Ascending aorta (tissue), 2 donors: ENCODE measurements around the gene MORN5. TPM values are rescaled to one million over a fixed set of nuclear protein-coding genes. Genes with fewer than 3 reads are reported as not detected.

ENCODE experiments used
- DNase-seq, 2 donors: peaks; one replicate each; pipeline ENCODE4 v3.0.0-alpha.2; 2019; ENCODE audit warnings: low spot score in 2 of 2
- H3K27ac ChIP-seq, 2 donors: fragments of 200-600 bp; sonication (generic); one replicate each; pipeline ENCODE4 v1.5.1; 2016 to 2017; ENCODE audit warnings: mild to moderate bottlenecking in 1 of 2
- H3K27me3 ChIP-seq: fragments of 200-600 bp; sonication (generic); one replicate; pipeline ENCODE4 v1.5.1; 2017
- H3K36me3 ChIP-seq, 2 donors: fragments of 200-600 bp; sonication (generic); one replicate each; pipeline ENCODE4 v1.5.1; 2016
- H3K4me1 ChIP-seq, 2 donors: fragments of 200-600 bp; sonication (generic); one replicate each; pipeline ENCODE4 v1.5.1; 2016 to 2017; ENCODE audit warnings: mild to moderate bottlenecking in 1 of 2
- H3K4me3 ChIP-seq, 2 donors: fragments of 200-600 bp; sonication (generic); one replicate each; pipeline ENCODE4 v1.5.1; 2016 to 2017; ENCODE audit warnings: mild to moderate bottlenecking in 1 of 2
- H3K9me3 ChIP-seq, 2 donors: fragments of 200-600 bp; sonication (generic); one replicate each; pipeline ENCODE4 v1.5.1; 2016
- intact Hi-C: fragments of 100-400 bp; cut with DNase I; formaldehyde crosslinking; loops from one replicate; pipeline ENCODE4 v1.15.1; 2023
- total RNA-seq: library from RNA; depleted of rRNA; stranded (reverse); fragments of >200 nt; gene quantifications from one replicate; pipeline ENCODE4 v1.1.0, GENCODE V29; 2016
- TF ChIP-seq, protein P1 (sequence below), 3 experiments: fragments of 200-600 bp in 2 of 3; fragments of 450-650 bp in 1 of 3; sonication (generic) in 2 of 3; IDR thresholded peaks; one replicate each; pipeline ENCODE4 v1.5.1; 2016 to 2019; ENCODE audit warnings: antibody characterized with exemption in 3 of 3, mild to moderate bottlenecking in 1 of 3, moderate library complexity in 1 of 3

The MORN5 gene
- total RNA-seq, 1 donor from 2014 or later: not detected

- Histone ChIP-seq H3K4me1 (no peaks in the 10 kb centered on the region), H3K27ac (no peak overlapping the region), H3K27me3 (no peaks in the 10 kb centered on the region), H3K36me3 (no peaks in the 10 kb centered on the region), H3K4me3 (no peak overlapping the region), H3K9me3 (no peaks in the 10 kb centered on the region)
- intact Hi-C loops: no loop called here
- no peak for DNase-seq
- TF ChIP-seq, protein P1, sequence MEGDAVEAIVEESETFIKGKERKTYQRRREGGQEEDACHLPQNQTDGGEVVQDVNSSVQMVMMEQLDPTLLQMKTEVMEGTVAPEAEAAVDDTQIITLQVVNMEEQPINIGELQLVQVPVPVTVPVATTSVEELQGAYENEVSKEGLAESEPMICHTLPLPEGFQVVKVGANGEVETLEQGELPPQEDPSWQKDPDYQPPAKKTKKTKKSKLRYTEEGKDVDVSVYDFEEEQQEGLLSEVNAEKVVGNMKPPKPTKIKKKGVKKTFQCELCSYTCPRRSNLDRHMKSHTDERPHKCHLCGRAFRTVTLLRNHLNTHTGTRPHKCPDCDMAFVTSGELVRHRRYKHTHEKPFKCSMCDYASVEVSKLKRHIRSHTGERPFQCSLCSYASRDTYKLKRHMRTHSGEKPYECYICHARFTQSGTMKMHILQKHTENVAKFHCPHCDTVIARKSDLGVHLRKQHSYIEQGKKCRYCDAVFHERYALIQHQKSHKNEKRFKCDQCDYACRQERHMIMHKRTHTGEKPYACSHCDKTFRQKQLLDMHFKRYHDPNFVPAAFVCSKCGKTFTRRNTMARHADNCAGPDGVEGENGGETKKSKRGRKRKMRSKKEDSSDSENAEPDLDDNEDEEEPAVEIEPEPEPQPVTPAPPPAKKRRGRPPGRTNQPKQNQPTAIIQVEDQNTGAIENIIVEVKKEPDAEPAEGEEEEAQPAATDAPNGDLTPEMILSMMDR (IDR thresholded peaks at IDR 0.05): no peak
These were observed 20.0 kb downstream of the MORN5 start for GRCh38 chr9:122179690-122180074.

- no peak for DNase-seq
- H3K4me3 ChIP-seq: no peak overlapping the region
- intact Hi-C loops: no loop called here
- no peak overlapping the region for H3K27ac ChIP-seq
- H3K36me3 ChIP-seq: no peaks in the 10 kb centered on the region
- no peaks in the 10 kb centered on the region for H3K9me3 ChIP-seq
- TF ChIP-seq, protein P1 (IDR thresholded peaks at IDR 0.05): no peak
- no peaks in the 10 kb centered on the region for H3K27me3 ChIP-seq
- no peaks in the 10 kb centered on the region for H3K4me1 ChIP-seq
These were observed 20.9 kb downstream of the MORN5 start for GRCh38 chr9:122180633-122181032.

- H3K4me1 ChIP-seq: no peaks in the 10 kb centered on the region
- no peaks in the 10 kb centered on the region for H3K27me3 ChIP-seq
- TF ChIP-seq, protein P1 (IDR thresholded peaks at IDR 0.05): no peak
- no peak overlapping the region for H3K4me3 ChIP-seq
- DNase-seq: no peak
- no peaks in the 10 kb centered on the region for H3K9me3 ChIP-seq
- H3K27ac ChIP-seq: no peak overlapping the region
- H3K36me3 ChIP-seq: no peaks in the 10 kb centered on the region
- intact Hi-C loops: no loop called here
These were observed 23.8 kb downstream of the MORN5 start for GRCh38 chr9:122183501-122183900.

GRCh38 chr9:122184551-122184950 is 24.8 kb downstream of the MORN5 start:
- intact Hi-C loops: no loop called here
- no peak overlapping the region for H3K4me3 ChIP-seq
- H3K4me1 ChIP-seq: no peaks in the 10 kb centered on the region
- H3K36me3 ChIP-seq: no peaks in the 10 kb centered on the region
- H3K27me3 ChIP-seq: no peaks in the 10 kb centered on the region
- no peak for DNase-seq
- no peaks in the 10 kb centered on the region for H3K9me3 ChIP-seq
- no peak overlapping the region for H3K27ac ChIP-seq
- TF ChIP-seq, protein P1 (IDR thresholded peaks at IDR 0.05): no peak

DNA sequence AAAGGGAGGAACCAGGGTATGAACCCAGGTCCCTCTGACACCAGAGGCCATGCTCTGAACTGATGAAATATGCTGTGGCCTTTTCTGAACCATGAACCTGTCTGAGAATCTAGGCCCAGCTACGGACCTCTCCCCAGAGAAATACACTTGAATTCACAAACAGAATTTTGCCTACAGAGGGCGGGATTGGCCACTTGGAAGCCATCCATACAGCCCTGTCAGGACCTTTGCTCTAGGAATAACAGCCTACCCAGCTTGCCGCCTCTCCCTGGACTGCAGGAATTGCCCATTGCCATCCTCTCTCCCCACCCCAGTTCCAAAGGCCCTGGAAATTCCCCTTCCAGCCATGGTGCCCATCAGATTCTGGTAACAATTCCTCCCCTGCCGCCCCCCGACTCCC is 26.6 kb downstream of the MORN5 start:
- intact Hi-C loops: no loop called here
- TF ChIP-seq, protein P1 (IDR thresholded peaks at IDR 0.05): no peak
- Histone ChIP-seq H3K4me3 (no peak overlapping the region), H3K36me3 (no peaks in the 10 kb centered on the region), H3K27me3 (no peaks in the 10 kb centered on the region), H3K4me1 (no peaks in the 10 kb centered on the region), H3K27ac (no peak overlapping the region), H3K9me3 (no peaks in the 10 kb centered on the region)
- DNase-seq: no peak

GRCh38 chr9:122186777-122187470 is 27.2 kb downstream of the MORN5 start:
- no peaks in the 10 kb centered on the region for H3K36me3 ChIP-seq
- no peak for DNase-seq
- H3K27ac ChIP-seq: no peak overlapping the region
- H3K27me3 ChIP-seq: no peaks in the 10 kb centered on the region
- intact Hi-C loops: no loop called here
- H3K9me3 ChIP-seq: no peaks in the 10 kb centered on the region
- H3K4me1 ChIP-seq: no peaks in the 10 kb centered on the region
- TF ChIP-seq, protein P1 (IDR thresholded peaks at IDR 0.05): no peak
- no peak overlapping the region for H3K4me3 ChIP-seq
